Peyer's patch (tissue), 4 donors: ENCODE results near the gene TMEM132D. TPM values are rescaled to one million over a fixed set of nuclear protein-coding genes. Genes with fewer than 3 reads are reported as not detected.

Experiments used
- DNase-seq, 3 donors: peaks; one replicate each; pipeline ENCODE4 v3.0.0-alpha.2; 2017 to 2019
- H3K27ac ChIP-seq, 4 donors: fragments of 200-600 bp; sonication (generic); one replicate each; pipeline ENCODE4 v1.5.1; 2016 to 2019
- H3K27me3 ChIP-seq, 2 donors: fragments of 200-600 bp; sonication (generic); one replicate each; pipeline ENCODE4 v1.5.1; 2019
- H3K36me3 ChIP-seq, 3 donors: fragments of 200-600 bp; sonication (generic); one replicate each; pipeline ENCODE4 v1.5.1; 2016 to 2019
- H3K4me1 ChIP-seq, 4 donors: fragments of 200-600 bp; sonication (generic); one replicate each; pipeline ENCODE4 v1.5.1; 2016 to 2019
- H3K4me3 ChIP-seq, 4 donors: fragments of 200-600 bp; sonication (generic); 1 replicate in 3 of 4; 2 replicates in 1 of 4; pipeline ENCODE4 v1.5.1; 2016 to 2019; ENCODE audit warnings: mild to moderate bottlenecking in 1 of 4
- H3K9me3 ChIP-seq, 4 donors: fragments of 200-600 bp; sonication (generic); one replicate each; pipeline ENCODE4 v1.5.1; 2016 to 2019; ENCODE audit warnings: mild to moderate bottlenecking in 1 of 4
- POLR2A ChIP-seq, 2 donors: fragments of 450-650 bp; IDR thresholded peaks; one replicate each; pipeline ENCODE4 v1.5.1; 2017; ENCODE audit warnings: antibody characterized with exemption in 2 of 2, mild to moderate bottlenecking in 2 of 2, moderate library complexity in 2 of 2
- total RNA-seq, 4 donors: library from RNA; depleted of rRNA; stranded (reverse); fragments of >200 nt; gene quantifications; one replicate each; pipeline ENCODE4 v1.1.0, GENCODE V29; 2016
- TF ChIP-seq, protein P1 (sequence below), 6 experiments: fragments of 450-650 bp in 4 of 6; fragments of 200-600 bp in 2 of 6; sonication (generic) in 1 of 6; IDR thresholded peaks; one replicate each; pipeline ENCODE4 v1.5.1; 2017 to 2019; ENCODE audit warnings: antibody characterized with exemption in 6 of 6, mild to moderate bottlenecking in 3 of 6, moderate library complexity in 1 of 6

TMEM132D gene
- total RNA-seq, 4 donors from 2014 or later, result 0.27 to 1.7 (median 0.41) TPM

DNA sequence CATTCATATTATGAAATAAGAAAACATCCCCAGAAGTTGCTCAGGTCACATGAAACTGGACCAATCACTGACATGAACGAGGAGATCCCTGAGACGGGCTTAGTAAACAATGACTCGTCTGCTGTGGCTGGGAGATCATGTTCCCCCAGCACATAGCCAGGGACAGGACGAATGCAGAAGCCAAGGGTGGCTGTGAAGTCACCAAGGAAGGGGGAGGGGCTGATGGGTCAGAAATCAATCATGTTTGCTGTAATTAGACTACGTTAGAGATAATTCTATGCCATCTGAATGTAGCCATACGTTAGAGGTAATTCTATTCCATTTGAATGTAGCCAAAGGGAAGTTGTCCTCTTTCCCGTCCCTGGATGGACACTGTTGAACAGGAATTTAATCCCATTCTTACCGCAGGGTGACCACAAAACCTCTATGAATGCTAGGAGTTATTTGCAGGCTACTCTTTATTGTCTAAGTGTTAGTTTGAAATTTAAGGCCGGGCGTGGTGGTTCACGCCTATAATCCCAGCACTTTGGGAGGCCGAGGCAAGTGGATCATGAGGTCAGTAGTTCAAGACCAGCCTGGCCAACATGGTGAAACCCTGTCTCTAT, 332.9 kb downstream of the TMEM132D start:
- Histone ChIP-seq H3K27me3 (no peaks in the 10 kb centered on the region), H3K27ac (no peak overlapping the region), H3K9me3 (no peaks in the 10 kb centered on the region), H3K36me3 (no peaks in the 10 kb centered on the region), H3K4me1 (no peaks in the 10 kb centered on the region), H3K4me3 (no peak overlapping the region)
- TF ChIP-seq POLR2A (IDR thresholded peaks at IDR 0.05), result no peak
- TF ChIP-seq, protein P1, sequence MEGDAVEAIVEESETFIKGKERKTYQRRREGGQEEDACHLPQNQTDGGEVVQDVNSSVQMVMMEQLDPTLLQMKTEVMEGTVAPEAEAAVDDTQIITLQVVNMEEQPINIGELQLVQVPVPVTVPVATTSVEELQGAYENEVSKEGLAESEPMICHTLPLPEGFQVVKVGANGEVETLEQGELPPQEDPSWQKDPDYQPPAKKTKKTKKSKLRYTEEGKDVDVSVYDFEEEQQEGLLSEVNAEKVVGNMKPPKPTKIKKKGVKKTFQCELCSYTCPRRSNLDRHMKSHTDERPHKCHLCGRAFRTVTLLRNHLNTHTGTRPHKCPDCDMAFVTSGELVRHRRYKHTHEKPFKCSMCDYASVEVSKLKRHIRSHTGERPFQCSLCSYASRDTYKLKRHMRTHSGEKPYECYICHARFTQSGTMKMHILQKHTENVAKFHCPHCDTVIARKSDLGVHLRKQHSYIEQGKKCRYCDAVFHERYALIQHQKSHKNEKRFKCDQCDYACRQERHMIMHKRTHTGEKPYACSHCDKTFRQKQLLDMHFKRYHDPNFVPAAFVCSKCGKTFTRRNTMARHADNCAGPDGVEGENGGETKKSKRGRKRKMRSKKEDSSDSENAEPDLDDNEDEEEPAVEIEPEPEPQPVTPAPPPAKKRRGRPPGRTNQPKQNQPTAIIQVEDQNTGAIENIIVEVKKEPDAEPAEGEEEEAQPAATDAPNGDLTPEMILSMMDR (IDR thresholded peaks at IDR 0.05), result no peak
- no peak for DNase-seq

DNA sequence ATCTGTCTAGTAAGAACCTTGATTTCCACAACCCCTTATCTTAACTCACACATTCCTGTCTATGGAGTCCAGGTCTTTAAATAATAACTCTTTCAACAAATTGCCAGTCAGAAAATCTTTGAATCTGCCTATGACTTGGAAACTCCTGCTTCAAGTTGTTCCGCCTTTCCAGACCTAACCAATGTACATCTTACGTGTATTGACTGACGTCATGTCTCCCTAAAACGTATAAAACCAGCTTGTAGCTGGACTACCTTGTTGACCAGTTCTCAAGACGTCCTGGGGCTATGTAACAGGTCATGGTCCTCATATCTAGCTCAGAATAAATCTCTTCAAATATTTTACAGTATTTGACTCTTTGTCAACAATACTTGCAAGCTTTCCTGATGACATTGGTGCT, 337.0 kb downstream of the TMEM132D start:
- Histone ChIP-seq H3K4me3 (no peak overlapping the region), H3K36me3 (no peaks in the 10 kb centered on the region), H3K4me1 (no peaks in the 10 kb centered on the region), H3K27ac (no peak overlapping the region), H3K9me3 (no peaks in the 10 kb centered on the region), H3K27me3 (no peaks in the 10 kb centered on the region)
- TF ChIP-seq, protein P1 (IDR thresholded peaks at IDR 0.05), result no peak
- no peak for TF ChIP-seq POLR2A (IDR thresholded peaks at IDR 0.05)
- no peak for DNase-seq

DNA sequence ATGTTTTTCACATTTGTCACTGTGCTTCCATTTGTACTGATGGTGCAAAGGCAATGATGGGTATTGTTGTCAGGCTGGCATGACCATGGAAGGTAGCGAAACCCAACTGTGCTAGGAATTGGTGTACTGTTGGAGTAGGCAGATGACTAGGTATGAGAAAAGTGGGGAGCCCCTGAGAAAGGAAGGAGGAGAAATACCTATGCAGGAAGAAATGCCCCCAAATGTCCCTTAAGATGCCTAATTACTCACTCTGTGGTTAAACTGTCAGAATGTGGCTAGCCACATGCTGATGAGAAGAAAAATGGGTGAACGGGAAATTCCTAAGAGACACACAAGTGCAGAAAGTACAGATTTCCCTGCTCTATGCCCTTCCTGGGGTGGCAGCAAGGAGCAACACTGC, 339.1 kb downstream of the TMEM132D start:
- no peaks in the 10 kb centered on the region for H3K4me1 ChIP-seq
- H3K27me3 ChIP-seq, result no peaks in the 10 kb centered on the region
- no peak overlapping the region for H3K4me3 ChIP-seq
- H3K36me3 ChIP-seq, result no peaks in the 10 kb centered on the region
- DNase-seq, result no peak
- no peaks in the 10 kb centered on the region for H3K9me3 ChIP-seq
- H3K27ac ChIP-seq, result no peak overlapping the region
- TF ChIP-seq, protein P1 (IDR thresholded peaks at IDR 0.05), result no peak
- no peak for TF ChIP-seq POLR2A (IDR thresholded peaks at IDR 0.05)

DNA sequence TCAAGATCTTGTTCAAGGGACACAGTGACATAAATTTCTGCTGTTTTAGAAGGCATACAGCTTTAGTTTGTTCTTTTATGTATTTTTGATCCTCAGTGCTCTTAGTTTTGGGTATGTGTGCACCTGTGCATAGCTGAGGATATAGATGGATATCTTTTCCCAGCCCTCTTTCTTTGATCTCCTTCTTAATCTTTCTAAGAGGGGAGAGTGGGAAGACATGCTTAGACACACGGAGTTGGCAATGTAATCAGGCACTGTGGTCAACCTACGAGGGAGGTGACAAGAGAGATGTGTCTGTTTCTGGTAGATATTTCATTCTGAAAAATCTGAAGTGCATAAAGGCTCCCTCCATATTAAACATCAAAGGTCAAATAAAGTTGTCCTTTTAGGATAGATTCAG, 340.6 kb downstream of the TMEM132D start:
- Histone ChIP-seq H3K36me3 (no peaks in the 10 kb centered on the region), H3K9me3 (no peaks in the 10 kb centered on the region), H3K27me3 (no peaks in the 10 kb centered on the region), H3K4me3 (no peak overlapping the region), H3K27ac (no peak overlapping the region), H3K4me1 (no peaks in the 10 kb centered on the region)
- DNase-seq, result no peak
- TF ChIP-seq, protein P1 (IDR thresholded peaks at IDR 0.05), result no peak
- no peak for TF ChIP-seq POLR2A (IDR thresholded peaks at IDR 0.05)

DNA sequence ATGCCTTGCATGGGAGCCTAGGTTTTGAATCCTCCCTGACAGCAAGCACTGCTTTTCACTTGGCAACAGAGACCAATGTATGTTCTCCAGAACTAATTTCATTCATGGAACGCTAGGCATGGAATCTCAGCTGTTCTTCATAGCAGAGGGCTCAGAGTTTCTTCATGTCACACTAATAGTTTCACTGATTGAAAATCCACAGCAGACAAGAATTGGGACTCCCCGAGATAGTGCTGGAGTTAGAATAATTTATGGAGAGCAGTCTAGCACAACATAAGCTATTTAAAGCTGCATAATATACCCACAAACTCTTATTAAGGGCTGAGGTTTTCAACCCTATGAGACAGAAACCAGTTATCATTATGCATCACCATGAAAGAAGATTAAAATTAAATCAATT, 342.5 kb downstream of the TMEM132D start:
- H3K4me3 ChIP-seq, result no peak overlapping the region
- H3K36me3 ChIP-seq, result no peaks in the 10 kb centered on the region
- no peak overlapping the region for H3K27ac ChIP-seq
- H3K4me1 ChIP-seq, result no peaks in the 10 kb centered on the region
- no peak for TF ChIP-seq POLR2A (IDR thresholded peaks at IDR 0.05)
- TF ChIP-seq, protein P1 (IDR thresholded peaks at IDR 0.05), result no peak
- H3K9me3 ChIP-seq, result no peaks in the 10 kb centered on the region
- no peak for DNase-seq
- H3K27me3 ChIP-seq, result no peaks in the 10 kb centered on the region

DNA sequence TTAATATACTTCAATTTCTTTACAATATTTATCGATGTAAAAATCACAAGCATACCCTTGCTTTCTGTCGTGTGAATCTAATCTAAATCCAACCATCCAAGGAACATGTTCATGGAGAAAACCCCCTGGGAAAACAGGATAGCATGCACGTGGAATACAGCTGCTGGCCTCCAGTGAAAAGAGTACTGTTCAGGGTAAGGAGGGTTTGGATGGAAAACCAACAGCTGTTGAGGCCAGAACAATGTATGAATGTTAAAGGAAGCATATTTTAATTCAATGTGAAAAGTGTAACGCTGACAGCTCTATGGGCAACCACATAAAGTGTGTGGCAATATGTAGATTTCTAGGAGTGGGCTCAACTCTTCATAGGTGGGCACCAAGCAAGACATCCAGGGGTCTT, 344.0 kb downstream of the TMEM132D start:
- no peak for DNase-seq
- Histone ChIP-seq H3K9me3 (no peaks in the 10 kb centered on the region), H3K36me3 (no peaks in the 10 kb centered on the region), H3K4me3 (no peak overlapping the region), H3K27me3 (no peaks in the 10 kb centered on the region), H3K4me1 (no peaks in the 10 kb centered on the region), H3K27ac (no peak overlapping the region)
- TF ChIP-seq POLR2A (IDR thresholded peaks at IDR 0.05), result no peak
- TF ChIP-seq, protein P1 (IDR thresholded peaks at IDR 0.05), result no peak
